ENCODE results near the gene DGKI. TPM values are rescaled to one million over a fixed set of nuclear protein-coding genes. Genes with fewer than 3 reads are reported as not detected.

Gene DGKI
- total RNA-seq, 1 experiment from 2014 or later: 0.55 TPM

GRCh38 chr7:137585591-137585990 is 261.2 kb downstream of the DGKI start:
- no peaks in the 10 kb centered on the region for H3K79me1 ChIP-seq (ENCODE audit: insufficient read depth, low read depth, low read length, poor library complexity, severe bottlenecking)
- H3K27me3 Mint-ChIP-seq (ENCODE audit: low read depth): no peaks in the 10 kb centered on the region
- no peaks in the 10 kb centered on the region for H3K36me3 Mint-ChIP-seq (ENCODE audit: insufficient read depth in 1 of 3, low read depth in 3 of 3)
- H4K5ac ChIP-seq (ENCODE audit: insufficient read length, low read depth, low read length): no peak overlapping the region
- no peak overlapping the region for H2BK12ac ChIP-seq (ENCODE audit: insufficient read length, low read depth, low read length)
- no peaks in the 10 kb centered on the region for H4K20me1 ChIP-seq (ENCODE audit: control insufficient read depth, insufficient read depth, insufficient read length)
- H3K79me2 ChIP-seq (ENCODE audit: insufficient read depth, low read length): no peaks in the 10 kb centered on the region
- no peak overlapping the region for H4K8ac ChIP-seq (replicated peaks; ENCODE audit: insufficient read length, low read depth, low read length)
- no peak overlapping the region for H3K4me3 Mint-ChIP-seq
- H2AFZ ChIP-seq (ENCODE audit: low read length): no peak overlapping the region
- H3K14ac ChIP-seq (ENCODE audit: insufficient read depth, low read length): no peak overlapping the region
- H3K27ac ChIP-seq (ENCODE audit: insufficient read length, low read depth, low read length): no peak overlapping the region
- TF ChIP-seq CTCF (conservative IDR thresholded peaks at IDR 0.05): no peak
- no peak for DNase-seq
- H3K4me2 ChIP-seq (ENCODE audit: insufficient read depth, insufficient read length, low read length): no peak overlapping the region
- peaks cover 0 to 10% of the 10 kb centered on the region in 2 experiments; a peak in 3 of 4 replicates for H3K4me1 Mint-ChIP-seq
- H3K27me3 ChIP-seq (ENCODE audit: insufficient read depth, low read length): no peaks in the 10 kb centered on the region
- no peak overlapping the region for H3K23ac ChIP-seq (ENCODE audit: insufficient read length, low read depth, low read length)
- no peaks in the 10 kb centered on the region for H3K9me3 Mint-ChIP-seq
- H2AK5ac ChIP-seq (ENCODE audit: insufficient read length, low read length): no peak overlapping the region
- no peak overlapping the region for H3T11ph ChIP-seq (ENCODE audit: low read length)
- H3K56ac ChIP-seq (ENCODE audit: insufficient read length, low read depth, low read length): no peak overlapping the region
- no peak overlapping the region for H2BK120ac ChIP-seq (ENCODE audit: low read depth, low read length, poor library complexity, severe bottlenecking)
- H2BK15ac ChIP-seq (ENCODE audit: low read depth, low read length): no peak overlapping the region
- H3K23me2 ChIP-seq (ENCODE audit: insufficient read length, low read depth, low read length, poor library complexity, severe bottlenecking): no peaks in the 10 kb centered on the region
- H3K18ac ChIP-seq (ENCODE audit: insufficient read length, low read depth, low read length): no peak overlapping the region
- no peaks in the 10 kb centered on the region for H3K9me3 ChIP-seq (ENCODE audit: control insufficient read depth, low read depth, low read length)
- no peak overlapping the region for H2BK20ac ChIP-seq (ENCODE audit: low read depth, low read length, poor library complexity, severe bottlenecking)
- H3K9ac ChIP-seq (ENCODE audit: extremely low read depth, insufficient read length, low read length): no peak overlapping the region
- H3K27ac Mint-ChIP-seq: no peak overlapping the region
- H3K4ac ChIP-seq (ENCODE audit: low read depth, low read length): no peak overlapping the region
- H2BK5ac ChIP-seq (ENCODE audit: insufficient read length, low read length): no peak overlapping the region
- no peak overlapping the region for H4K91ac ChIP-seq (ENCODE audit: insufficient read length, low read depth, low read length)
- WGBS (ENCODE audit: extremely low coverage, insufficient read length, low lambda C conversion rate): no CpG with 5 or more reads among the region's 3 CpGs
- 0 out of 2 replicates have a peak, but pooled peaks cover 3% of the 10 kb centered on the region for H3K4me1 ChIP-seq (ENCODE audit: insufficient read depth, low read length)
